ENCODE results near the gene HTR3C.
"Not testable (repeated sequence)": the region's sequence is repeated elsewhere in the genome, so short reads cannot be mapped to it uniquely, and the experiment has no call there.

Gene HTR3C

DNA sequence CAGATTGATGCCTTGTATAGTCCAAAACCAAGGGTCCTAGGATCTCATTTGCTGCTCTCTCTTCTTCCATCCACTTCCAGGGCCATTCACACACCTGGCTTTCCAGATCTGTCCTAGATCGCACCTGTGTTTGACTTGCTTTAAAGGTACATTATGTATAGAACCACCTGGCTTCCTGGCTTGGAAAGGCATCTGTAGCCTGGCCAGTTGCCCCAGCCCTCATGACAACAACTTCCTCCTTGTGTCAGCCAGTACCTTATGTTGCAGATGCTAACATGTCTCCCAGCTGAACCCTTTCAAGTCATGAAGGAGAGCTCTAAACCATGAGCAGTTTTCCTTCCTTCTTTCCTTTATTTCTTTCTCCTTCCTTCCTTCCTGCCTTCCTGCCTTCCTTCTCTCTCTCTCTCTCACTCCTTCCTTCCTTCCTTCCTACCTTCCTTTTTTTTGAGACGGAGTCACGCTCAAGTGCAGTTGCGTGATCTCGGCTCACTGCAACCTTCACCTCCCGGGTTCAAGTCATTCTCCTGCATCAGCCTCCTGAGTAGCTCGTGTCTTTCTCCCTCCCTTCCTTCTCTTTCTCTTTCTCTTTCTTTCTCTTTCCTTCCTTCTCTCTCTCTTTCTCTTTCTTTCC is 2.5 kb upstream of the HTR3C start:
- Histone ChIP-seq H3K36me3 (replicated peaks) (no peaks in the 10 kb centered on the region), H3K4me3 (no peak overlapping the region), H3K9me3 (no peaks in the 10 kb centered on the region), H3K27me3 (ENCODE audit: low read depth) (peaks cover 3% of the 10 kb centered on the region; the same call in 1 of the 2 replicates), H3K4me1 (no peaks in the 10 kb centered on the region)
- in situ Hi-C loops (cut with MboI; ENCODE audit: low sequenced_read_pairs): no loop called here
- DNase-seq (ENCODE audit: low spot score in 2 of 2): no peak

DNA sequence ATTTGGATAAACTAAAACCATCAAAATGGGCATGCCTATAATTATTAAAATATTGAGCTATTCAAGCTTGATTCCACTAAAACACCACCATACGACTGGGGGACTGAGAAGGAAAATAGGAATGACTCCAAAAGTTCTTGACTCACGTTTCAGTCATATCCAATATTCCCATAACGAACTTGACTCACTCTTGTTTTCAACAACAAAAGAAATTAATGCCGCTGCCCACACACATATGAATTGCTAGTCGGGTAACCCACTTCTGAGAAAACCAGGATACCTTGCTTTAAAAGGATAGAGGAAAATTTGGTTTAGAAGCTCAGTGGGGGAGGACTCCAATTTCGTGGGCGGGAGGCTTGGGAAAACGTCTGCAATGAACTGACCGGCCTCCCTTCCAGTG is 5.2 kb downstream of the HTR3C start:
- no peaks in the 10 kb centered on the region for H3K36me3 ChIP-seq (replicated peaks)
- no peaks in the 10 kb centered on the region for H3K27me3 ChIP-seq (ENCODE audit: low read depth)
- H3K4me3 ChIP-seq: no peak overlapping the region
- H3K9me3 ChIP-seq: no peaks in the 10 kb centered on the region
- no peak for DNase-seq (ENCODE audit: low spot score in 2 of 2)
- in situ Hi-C loops (cut with MboI; ENCODE audit: low sequenced_read_pairs): no loop called here
- peaks cover 5% of the 10 kb centered on the region; the same call in 1 of the 2 replicates for H3K4me1 ChIP-seq

DNA sequence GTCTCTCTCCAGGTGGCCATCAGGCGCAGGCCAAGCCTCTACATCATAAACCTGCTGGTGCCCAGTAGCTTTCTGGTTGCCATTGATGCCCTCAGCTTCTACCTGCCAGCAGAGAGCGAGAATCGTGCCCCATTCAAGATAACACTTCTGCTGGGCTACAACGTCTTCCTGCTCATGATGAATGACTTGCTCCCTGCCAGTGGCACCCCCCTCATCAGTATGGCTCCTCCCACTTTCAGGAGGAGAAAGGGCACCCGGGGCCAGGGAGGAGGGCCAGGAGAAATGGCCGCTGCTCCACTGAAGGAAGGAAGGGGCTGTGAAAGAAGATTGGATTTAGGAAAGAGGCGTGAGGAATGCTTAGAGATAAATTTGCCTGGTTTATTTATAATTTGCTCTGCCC is 6.6 kb downstream of the HTR3C start:
- in situ Hi-C loops (cut with MboI; ENCODE audit: low sequenced_read_pairs): no loop called here
- Histone ChIP-seq H3K27me3 (ENCODE audit: low read depth) (no peaks in the 10 kb centered on the region), H3K36me3 (replicated peaks) (no peaks in the 10 kb centered on the region), H3K4me1 (peaks cover 5% of the 10 kb centered on the region; the same call in 1 of the 2 replicates), H3K4me3 (no peak overlapping the region), H3K9me3 (no peaks in the 10 kb centered on the region)
- no peak for DNase-seq (ENCODE audit: low spot score in 2 of 2)

DNA sequence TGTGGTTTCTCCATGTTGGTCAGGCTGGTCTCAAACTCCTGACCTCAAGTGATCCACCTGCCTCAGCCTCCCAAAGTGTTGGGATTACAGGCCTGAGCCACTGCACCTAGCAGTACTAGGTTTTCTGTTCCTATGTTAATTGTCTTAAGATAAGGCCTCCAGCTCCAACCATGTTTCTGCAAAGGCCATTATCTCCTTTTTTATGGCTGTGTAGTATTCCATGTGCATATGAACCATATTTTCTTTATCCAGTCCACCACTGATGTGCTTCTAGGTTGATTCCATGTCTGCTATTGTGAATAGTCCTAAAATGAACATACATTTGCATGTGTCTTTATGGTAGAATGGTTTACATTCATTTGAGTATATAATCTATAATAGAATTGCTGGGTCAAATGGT is 9.8 kb downstream of the HTR3C start:
- Histone ChIP-seq H3K9me3 (no peaks in the 10 kb centered on the region), H3K36me3 (replicated peaks) (no peaks in the 10 kb centered on the region), H3K27me3 (ENCODE audit: low read depth) (no peaks in the 10 kb centered on the region), H3K4me3 (no peak overlapping the region), H3K4me1 (peaks cover 5% of the 10 kb centered on the region; the same call in 1 of the 2 replicates)
- DNase-seq (ENCODE audit: low spot score in 2 of 2): no peak
- in situ Hi-C loops (cut with MboI; ENCODE audit: low sequenced_read_pairs): no loop called here

DNA sequence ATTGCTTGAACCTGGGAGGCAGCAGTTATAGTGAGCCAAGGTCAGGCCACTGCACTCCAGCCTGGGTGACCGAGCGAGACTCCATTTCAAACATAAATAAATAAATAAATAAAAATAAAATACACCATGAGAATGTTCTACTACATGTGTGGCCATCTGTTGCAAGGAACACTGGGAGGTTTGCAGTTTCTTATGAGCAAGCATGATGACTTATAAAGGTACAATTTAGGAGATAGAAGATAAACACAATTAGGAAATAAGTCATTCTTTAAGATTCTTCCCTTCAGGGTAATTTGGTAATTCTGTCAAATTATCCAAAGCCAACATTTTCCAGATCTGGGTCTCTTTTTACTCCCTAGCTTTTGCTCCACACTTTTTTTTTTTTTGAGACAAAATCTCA is 13.4 kb downstream of the HTR3C start:
- H3K27me3 ChIP-seq (ENCODE audit: low read depth): no peaks in the 10 kb centered on the region
- in situ Hi-C loops (cut with MboI; ENCODE audit: low sequenced_read_pairs): no loop called here
- H3K4me1 ChIP-seq: peaks cover 5% of the 10 kb centered on the region; the same call in 1 of the 2 replicates
- no peak overlapping the region for H3K4me3 ChIP-seq
- H3K36me3 ChIP-seq (replicated peaks): no peaks in the 10 kb centered on the region
- H3K9me3 ChIP-seq: peaks cover 4% of the 10 kb centered on the region
- no peak for DNase-seq (ENCODE audit: low spot score in 2 of 2)

DNA sequence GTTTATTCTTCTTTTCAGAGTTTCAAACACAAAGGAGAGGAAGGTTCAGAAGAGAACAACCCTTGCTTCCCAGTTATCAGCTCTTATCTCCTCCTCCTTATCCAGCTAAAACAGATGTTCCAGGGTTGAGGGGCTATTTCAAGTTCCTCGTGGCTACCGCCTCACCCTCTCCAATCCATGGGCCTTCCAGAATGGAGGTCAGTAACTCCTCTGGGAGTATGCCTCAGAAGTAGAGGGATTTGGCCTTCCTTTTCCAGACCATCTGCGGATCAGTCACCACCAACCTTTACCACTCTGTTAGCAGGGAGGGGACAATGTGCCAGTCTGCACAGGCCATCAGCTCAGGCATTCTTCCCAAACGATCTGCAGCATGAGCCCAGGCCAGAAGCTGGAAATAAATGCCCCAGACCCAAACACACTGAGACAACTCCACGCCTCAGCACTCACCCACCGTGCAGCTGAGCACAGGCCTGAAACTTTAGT is 14.8 kb downstream of the HTR3C start:
- no peak for DNase-seq (ENCODE audit: low spot score in 2 of 2)
- no peaks in the 10 kb centered on the region for H3K27me3 ChIP-seq (ENCODE audit: low read depth)

DNA sequence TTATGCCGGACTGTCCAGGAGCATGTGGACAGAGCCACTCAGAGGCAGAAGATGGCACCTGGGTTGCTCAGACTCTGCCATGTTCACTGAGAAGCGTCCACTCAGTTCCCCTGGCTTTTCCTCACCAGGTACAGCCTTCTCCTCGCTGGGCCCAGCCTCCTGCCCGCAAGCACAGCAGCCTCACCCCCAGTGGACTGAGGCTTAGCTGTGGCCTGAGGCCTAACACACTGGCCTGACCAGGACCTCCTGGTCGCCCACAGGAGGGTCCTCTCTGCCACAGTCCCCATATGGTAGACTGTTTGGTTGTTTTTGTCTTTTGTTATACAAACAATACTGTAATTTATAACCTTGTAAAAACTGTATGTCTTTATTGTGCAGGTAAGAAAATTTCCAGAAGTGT is 15.5 kb downstream of the HTR3C start:
- Histone ChIP-seq H3K4me3 (no peak overlapping the region), H3K36me3 (replicated peaks) (no peaks in the 10 kb centered on the region), H3K4me1 (no peaks in the 10 kb centered on the region), H3K27me3 (ENCODE audit: low read depth) (no peaks in the 10 kb centered on the region), H3K9me3 (peaks cover 5% of the 10 kb centered on the region)
- in situ Hi-C loops (cut with MboI; ENCODE audit: low sequenced_read_pairs): no loop called here
- no peak for DNase-seq (ENCODE audit: low spot score in 2 of 2)

More for the DNA sequence above, 14.8 kb downstream of the HTR3C start:
- in situ Hi-C loops (cut with MboI; ENCODE audit: low sequenced_read_pairs): no loop called here
- Histone ChIP-seq H3K36me3 (replicated peaks) (no peaks in the 10 kb centered on the region), H3K4me3 (no peak overlapping the region), H3K9me3 (peaks cover 5% of the 10 kb centered on the region), H3K4me1 (peaks cover 5% of the 10 kb centered on the region; the same call in 1 of the 2 replicates)

DNA sequence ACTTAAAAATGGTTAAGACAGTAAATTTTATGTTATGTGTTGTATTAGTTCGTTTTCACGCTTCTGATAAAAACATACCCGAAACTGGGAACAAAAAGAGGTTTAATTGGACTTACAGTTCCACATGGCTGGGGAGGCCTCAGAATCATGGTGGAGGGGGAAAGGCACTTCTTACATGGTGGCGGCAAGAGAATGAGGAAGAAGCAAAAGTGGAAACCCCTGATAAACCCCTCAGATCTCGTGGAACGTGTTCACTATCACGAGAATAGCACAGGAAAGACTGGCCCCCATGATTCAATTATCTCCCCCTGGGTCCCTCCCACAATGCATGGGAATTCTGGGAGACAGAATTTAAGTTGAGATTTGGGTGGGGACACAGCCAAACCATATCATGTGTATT is 18.3 kb downstream of the HTR3C start:
- DNase-seq (ENCODE audit: low spot score in 2 of 2); H3K27me3 ChIP-seq (ENCODE audit: low read depth); H3K4me1 ChIP-seq; H3K36me3 ChIP-seq (replicated peaks); in situ Hi-C loops (cut with MboI; ENCODE audit: low sequenced_read_pairs); H3K9me3 ChIP-seq; H3K4me3 ChIP-seq: not testable (repeated sequence)

DNA sequence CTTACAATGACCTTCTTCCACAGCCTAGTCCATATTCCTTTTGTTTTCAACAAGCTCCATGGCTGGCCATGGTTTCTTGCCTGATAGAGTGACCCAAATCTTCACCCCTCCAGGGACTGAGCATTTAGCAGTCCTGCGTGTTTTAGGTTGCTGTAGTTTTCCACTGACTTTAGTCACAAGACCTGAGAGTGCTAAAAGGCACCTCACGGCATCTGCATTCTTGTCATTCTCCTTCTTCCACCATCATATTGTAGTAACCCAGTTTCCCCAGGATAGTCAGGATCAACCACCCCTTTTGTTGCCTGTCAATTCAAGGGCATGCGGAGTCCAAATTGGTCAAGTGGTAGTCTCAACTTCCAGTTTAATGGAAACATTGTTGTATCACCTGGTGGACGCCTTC is 20.8 kb downstream of the HTR3C start:
- peaks cover 5% of the 10 kb centered on the region for H3K9me3 ChIP-seq
- no peaks in the 10 kb centered on the region for H3K27me3 ChIP-seq (ENCODE audit: low read depth)
- no peaks in the 10 kb centered on the region for H3K36me3 ChIP-seq (replicated peaks)
- H3K4me3 ChIP-seq: no peak overlapping the region
- no peaks in the 10 kb centered on the region for H3K4me1 ChIP-seq
- in situ Hi-C loops (cut with MboI; ENCODE audit: low sequenced_read_pairs): no loop called here
- no peak for DNase-seq (ENCODE audit: low spot score in 2 of 2)

DNA sequence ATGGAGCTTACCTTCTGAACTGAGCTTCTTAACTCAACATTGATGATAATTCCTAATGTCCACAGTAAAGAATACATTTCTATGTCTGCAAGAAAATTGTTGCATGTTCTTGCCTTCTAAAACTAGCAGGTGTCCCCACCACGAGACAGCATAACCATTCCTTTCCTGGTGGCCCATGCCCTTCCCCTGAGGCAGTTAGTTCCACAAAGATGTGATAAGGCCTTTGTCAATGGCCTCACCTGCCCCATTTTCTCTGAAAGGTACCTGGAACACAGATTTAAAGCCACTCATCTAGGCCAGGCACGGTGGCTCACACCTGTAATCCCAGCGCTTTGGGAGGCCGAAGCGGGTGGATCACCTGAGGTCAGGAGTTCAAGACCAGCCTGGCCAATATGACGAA is 23.1 kb downstream of the HTR3C start:
- H3K4me1 ChIP-seq: no peaks in the 10 kb centered on the region
- in situ Hi-C loops (cut with MboI; ENCODE audit: low sequenced_read_pairs): no loop called here

DNA sequence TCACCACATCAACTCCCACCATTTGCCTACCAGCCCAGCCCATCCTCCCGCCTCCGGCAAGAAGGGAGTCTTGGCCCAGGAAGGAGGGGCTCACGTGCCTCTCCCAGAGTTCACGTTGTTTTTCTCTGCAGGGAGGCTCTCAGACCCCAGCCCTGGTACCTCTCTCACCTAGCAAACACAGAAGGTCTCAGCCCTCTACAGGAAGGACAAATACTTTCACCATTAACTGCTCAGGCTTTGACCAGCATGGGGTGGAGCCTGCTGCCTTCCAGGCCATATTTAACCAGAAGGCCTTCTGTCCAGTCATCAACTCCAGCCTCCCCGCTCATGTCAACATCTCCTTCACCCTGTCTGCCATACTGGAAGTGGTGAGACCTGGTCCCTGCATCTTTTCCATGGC is 25.0 kb downstream of the HTR3C start:
- Histone ChIP-seq H3K4me1 (no peaks in the 10 kb centered on the region), H3K27me3 (ENCODE audit: low read depth) (no peaks in the 10 kb centered on the region), H3K4me3 (no peak overlapping the region), H3K9me3 (no peaks in the 10 kb centered on the region), H3K36me3 (replicated peaks) (no peaks in the 10 kb centered on the region)
- no peak for DNase-seq (ENCODE audit: low spot score in 2 of 2)
- in situ Hi-C loops (cut with MboI; ENCODE audit: low sequenced_read_pairs): no loop called here

More for the DNA sequence above, 23.1 kb downstream of the HTR3C start:
- Histone ChIP-seq H3K9me3 (peaks cover 4% of the 10 kb centered on the region), H3K27me3 (ENCODE audit: low read depth) (no peaks in the 10 kb centered on the region), H3K4me3 (no peak overlapping the region), H3K36me3 (replicated peaks) (no peaks in the 10 kb centered on the region)
- DNase-seq (ENCODE audit: low spot score in 2 of 2): no peak

DNA sequence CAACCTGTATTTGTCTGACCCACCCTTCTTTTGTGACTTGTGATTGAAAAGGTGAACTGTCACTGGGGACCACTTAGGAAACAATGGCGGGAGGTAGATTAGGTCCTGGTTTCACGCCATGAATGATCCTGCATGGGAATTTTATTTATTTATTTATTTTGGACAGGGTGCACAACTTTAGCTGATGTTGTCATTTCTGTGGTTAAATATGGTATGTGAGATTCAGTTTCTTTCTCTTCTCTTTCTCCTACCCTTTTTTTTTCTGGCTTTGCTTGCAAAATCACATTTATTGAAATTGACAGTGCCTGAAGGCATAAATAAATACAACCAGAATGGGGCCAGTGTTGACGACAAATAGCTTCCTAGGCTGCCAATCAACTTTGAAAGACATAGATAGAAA is 26.0 kb downstream of the HTR3C start:
- no peak for DNase-seq (ENCODE audit: low spot score in 2 of 2)
- H3K36me3 ChIP-seq (replicated peaks): no peaks in the 10 kb centered on the region
- no peak overlapping the region for H3K4me3 ChIP-seq
- no peaks in the 10 kb centered on the region for H3K9me3 ChIP-seq
- in situ Hi-C loops (cut with MboI; ENCODE audit: low sequenced_read_pairs): no loop called here
- no peaks in the 10 kb centered on the region for H3K27me3 ChIP-seq (ENCODE audit: low read depth)
- no peaks in the 10 kb centered on the region for H3K4me1 ChIP-seq

DNA sequence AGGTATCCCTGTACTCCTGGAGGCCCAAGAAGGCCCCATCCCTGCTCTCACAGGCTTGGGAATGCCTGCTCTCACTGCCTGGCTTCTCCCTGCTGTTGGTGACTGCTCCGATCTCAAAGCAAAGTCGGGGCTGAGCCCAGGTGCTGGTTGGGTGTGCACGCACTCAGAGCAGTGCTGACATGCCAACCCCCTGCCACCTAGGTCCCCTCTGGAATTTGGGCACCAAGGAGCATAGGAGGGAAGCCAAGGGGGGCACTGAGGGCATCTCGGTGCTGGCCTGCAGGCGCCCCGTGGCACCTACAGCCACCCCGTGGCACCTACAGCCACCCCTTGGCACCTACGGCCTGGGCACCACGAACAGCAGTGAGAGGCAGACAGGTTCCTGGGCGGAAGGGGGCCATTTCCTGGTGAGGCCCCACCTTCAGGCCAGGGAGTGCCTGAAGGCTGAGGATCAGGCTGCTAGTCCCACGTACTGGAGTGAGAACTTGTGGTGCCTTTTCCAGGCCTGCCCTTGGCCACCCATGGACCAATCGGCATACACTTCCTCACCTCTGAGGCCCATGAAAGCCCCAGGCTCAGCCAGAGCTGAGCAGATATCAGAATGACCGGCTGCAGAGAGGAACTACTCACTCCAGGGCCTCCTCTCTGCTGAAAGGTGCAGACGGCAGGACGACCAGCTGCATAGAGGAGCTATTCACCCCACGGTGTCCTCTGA is 28.4 kb downstream of the HTR3C start:
- Histone ChIP-seq H3K4me1 (no peaks in the 10 kb centered on the region), H3K9me3 (no peaks in the 10 kb centered on the region; the same call in 1 of the 2 replicates), H3K27me3 (ENCODE audit: low read depth) (no peaks in the 10 kb centered on the region), H3K4me3 (no peak overlapping the region), H3K36me3 (replicated peaks) (no peaks in the 10 kb centered on the region)
- in situ Hi-C loops (cut with MboI; ENCODE audit: low sequenced_read_pairs): no loop called here
- DNase-seq (ENCODE audit: low spot score in 2 of 2): no peak

DNA sequence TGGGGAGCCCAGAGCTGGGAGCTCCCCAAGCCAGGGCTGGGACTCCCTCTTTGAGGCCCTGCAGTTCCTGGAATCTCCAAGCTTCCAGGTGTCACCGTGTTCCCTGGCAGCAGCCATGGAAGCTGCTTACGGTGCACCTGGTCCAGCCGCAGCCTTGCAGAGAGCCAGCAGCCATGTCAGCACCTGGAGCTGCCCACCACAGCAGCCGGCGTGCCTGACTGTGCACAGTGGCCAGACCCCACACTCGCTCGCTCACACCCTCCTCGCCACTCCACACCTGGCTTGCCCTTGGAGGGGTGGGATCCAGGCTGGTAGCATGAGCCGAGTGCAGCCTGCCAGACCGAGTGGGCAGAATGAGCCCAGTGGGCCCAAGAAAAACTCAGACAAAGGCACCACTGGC is 29.2 kb downstream of the HTR3C start:
- in situ Hi-C loops (cut with MboI; ENCODE audit: low sequenced_read_pairs): no loop called here

More for the DNA sequence above, 29.2 kb downstream of the HTR3C start:
- no peak overlapping the region for H3K4me3 ChIP-seq
- no peaks in the 10 kb centered on the region for H3K27me3 ChIP-seq (ENCODE audit: low read depth)
- H3K9me3 ChIP-seq: no peaks in the 10 kb centered on the region; the same call in 1 of the 2 replicates
- no peaks in the 10 kb centered on the region for H3K36me3 ChIP-seq (replicated peaks)
- no peak for DNase-seq (ENCODE audit: low spot score in 2 of 2)
- H3K4me1 ChIP-seq: no peaks in the 10 kb centered on the region

Data from HAP-1 (cell line).